ENCODE data around the gene DDA1.

DNA sequence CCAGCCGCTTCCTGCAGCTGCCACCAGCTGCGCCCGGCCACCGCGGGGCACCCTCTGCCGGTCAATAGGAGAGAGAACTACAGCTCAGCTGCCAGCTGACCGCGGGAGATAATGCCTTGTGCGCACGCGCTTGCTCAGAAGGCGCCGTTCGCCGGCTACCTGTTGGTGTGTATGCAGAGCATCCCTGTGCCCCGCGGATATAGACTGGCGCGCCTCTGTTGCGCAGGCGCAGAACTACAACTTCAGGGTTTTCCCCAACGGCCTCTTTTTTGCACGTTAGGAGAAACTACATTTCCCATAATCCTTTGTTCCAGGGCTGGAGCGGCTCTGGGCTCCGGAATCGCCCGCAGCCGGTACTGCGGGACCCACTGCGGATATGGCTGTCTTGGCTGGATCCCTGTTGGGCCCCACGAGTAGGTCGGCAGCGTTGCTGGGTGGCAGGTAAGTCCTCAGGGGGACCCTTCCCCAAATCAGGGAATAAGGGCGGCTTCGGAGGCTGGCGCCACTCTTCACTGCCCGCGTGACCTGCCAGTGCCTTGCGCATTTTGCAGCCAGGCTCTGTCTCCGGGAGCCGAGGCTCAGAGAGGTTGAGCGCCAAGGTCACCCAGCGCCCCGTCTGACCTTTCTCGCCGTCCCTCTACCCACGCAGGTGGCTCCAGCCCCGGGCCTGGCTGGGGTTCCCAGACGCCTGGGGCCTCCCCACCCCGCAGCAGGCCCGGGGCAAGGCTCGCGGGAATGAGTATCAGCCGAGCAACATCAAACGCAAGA is 3.7 kb upstream of the DDA1 start, which contains the start of gene MRPL34:
- TF ChIP-seq, protein P1, sequence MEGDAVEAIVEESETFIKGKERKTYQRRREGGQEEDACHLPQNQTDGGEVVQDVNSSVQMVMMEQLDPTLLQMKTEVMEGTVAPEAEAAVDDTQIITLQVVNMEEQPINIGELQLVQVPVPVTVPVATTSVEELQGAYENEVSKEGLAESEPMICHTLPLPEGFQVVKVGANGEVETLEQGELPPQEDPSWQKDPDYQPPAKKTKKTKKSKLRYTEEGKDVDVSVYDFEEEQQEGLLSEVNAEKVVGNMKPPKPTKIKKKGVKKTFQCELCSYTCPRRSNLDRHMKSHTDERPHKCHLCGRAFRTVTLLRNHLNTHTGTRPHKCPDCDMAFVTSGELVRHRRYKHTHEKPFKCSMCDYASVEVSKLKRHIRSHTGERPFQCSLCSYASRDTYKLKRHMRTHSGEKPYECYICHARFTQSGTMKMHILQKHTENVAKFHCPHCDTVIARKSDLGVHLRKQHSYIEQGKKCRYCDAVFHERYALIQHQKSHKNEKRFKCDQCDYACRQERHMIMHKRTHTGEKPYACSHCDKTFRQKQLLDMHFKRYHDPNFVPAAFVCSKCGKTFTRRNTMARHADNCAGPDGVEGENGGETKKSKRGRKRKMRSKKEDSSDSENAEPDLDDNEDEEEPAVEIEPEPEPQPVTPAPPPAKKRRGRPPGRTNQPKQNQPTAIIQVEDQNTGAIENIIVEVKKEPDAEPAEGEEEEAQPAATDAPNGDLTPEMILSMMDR (IDR thresholded peaks at IDR 0.05): no peak; the same call in 1 of the 2 replicates
- 0 out of 2 replicates have a peak, but pooled peaks have one; percentile 31 for TF ChIP-seq ATF2 (CRISPR knock-in tag; IDR thresholded peaks at IDR 0.05; ENCODE audit: borderline replicate concordance, low read depth)
- TF ChIP-seq, protein P2, sequence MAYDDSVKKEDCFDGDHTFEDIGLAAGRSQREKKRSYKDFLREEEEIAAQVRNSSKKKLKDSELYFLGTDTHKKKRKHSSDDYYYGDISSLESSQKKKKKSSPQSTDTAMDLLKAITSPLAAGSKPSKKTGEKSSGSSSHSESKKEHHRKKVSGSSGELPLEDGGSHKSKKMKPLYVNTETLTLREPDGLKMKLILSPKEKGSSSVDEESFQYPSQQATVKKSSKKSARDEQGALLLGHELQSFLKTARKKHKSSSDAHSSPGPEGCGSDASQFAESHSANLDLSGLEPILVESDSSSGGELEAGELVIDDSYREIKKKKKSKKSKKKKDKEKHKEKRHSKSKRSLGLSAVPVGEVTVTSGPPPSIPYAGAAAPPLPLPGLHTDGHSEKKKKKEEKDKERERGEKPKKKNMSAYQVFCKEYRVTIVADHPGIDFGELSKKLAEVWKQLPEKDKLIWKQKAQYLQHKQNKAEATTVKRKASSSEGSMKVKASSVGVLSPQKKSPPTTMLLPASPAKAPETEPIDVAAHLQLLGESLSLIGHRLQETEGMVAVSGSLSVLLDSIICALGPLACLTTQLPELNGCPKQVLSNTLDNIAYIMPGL (CRISPR knock-in tag; IDR thresholded peaks at IDR 0.05): peak; percentile 84
- TF ChIP-seq, protein P3, sequence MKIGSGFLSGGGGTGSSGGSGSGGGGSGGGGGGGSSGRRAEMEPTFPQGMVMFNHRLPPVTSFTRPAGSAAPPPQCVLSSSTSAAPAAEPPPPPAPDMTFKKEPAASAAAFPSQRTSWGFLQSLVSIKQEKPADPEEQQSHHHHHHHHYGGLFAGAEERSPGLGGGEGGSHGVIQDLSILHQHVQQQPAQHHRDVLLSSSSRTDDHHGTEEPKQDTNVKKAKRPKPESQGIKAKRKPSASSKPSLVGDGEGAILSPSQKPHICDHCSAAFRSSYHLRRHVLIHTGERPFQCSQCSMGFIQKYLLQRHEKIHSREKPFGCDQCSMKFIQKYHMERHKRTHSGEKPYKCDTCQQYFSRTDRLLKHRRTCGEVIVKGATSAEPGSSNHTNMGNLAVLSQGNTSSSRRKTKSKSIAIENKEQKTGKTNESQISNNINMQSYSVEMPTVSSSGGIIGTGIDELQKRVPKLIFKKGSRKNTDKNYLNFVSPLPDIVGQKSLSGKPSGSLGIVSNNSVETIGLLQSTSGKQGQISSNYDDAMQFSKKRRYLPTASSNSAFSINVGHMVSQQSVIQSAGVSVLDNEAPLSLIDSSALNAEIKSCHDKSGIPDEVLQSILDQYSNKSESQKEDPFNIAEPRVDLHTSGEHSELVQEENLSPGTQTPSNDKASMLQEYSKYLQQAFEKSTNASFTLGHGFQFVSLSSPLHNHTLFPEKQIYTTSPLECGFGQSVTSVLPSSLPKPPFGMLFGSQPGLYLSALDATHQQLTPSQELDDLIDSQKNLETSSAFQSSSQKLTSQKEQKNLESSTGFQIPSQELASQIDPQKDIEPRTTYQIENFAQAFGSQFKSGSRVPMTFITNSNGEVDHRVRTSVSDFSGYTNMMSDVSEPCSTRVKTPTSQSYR (CRISPR knock-in tag; IDR thresholded peaks at IDR 0.05): no peak
- TF ChIP-seq, protein P4, sequence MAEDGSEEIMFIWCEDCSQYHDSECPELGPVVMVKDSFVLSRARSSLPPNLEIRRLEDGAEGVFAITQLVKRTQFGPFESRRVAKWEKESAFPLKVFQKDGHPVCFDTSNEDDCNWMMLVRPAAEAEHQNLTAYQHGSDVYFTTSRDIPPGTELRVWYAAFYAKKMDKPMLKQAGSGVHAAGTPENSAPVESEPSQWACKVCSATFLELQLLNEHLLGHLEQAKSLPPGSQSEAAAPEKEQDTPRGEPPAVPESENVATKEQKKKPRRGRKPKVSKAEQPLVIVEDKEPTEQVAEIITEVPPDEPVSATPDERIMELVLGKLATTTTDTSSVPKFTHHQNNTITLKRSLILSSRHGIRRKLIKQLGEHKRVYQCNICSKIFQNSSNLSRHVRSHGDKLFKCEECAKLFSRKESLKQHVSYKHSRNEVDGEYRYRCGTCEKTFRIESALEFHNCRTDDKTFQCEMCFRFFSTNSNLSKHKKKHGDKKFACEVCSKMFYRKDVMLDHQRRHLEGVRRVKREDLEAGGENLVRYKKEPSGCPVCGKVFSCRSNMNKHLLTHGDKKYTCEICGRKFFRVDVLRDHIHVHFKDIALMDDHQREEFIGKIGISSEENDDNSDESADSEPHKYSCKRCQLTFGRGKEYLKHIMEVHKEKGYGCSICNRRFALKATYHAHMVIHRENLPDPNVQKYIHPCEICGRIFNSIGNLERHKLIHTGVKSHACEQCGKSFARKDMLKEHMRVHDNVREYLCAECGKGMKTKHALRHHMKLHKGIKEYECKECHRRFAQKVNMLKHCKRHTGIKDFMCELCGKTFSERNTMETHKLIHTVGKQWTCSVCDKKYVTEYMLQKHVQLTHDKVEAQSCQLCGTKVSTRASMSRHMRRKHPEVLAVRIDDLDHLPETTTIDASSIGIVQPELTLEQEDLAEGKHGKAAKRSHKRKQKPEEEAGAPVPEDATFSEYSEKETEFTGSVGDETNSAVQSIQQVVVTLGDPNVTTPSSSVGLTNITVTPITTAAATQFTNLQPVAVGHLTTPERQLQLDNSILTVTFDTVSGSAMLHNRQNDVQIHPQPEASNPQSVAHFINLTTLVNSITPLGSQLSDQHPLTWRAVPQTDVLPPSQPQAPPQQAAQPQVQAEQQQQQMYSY (CRISPR knock-in tag; IDR thresholded peaks at IDR 0.05): no peak
- TF ChIP-seq FOXJ3 (CRISPR knock-in tag; IDR thresholded peaks at IDR 0.05; ENCODE audit: borderline replicate concordance): no peak
- TF ChIP-seq GABPB1 (CRISPR knock-in tag; IDR thresholded peaks at IDR 0.05): no peak; the same call in 1 of the 2 replicates
- TF ChIP-seq, protein P5, sequence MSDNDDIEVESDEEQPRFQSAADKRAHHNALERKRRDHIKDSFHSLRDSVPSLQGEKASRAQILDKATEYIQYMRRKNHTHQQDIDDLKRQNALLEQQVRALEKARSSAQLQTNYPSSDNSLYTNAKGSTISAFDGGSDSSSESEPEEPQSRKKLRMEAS (CRISPR knock-in tag; IDR thresholded peaks at IDR 0.05): 0 out of 2 replicates have a peak, but pooled peaks have one; percentile 50
- 0 out of 2 replicates have a peak, but pooled peaks have one; percentile 85 for TF ChIP-seq KAT7 (CRISPR knock-in tag; IDR thresholded peaks at IDR 0.05; ENCODE audit: borderline replicate concordance)
- no peak for TF ChIP-seq ZNF121 (CRISPR knock-in tag; IDR thresholded peaks at IDR 0.05)
- TF ChIP-seq MXD4 (CRISPR knock-in tag; IDR thresholded peaks at IDR 0.05; ENCODE audit: borderline replicate concordance): no peak
